NCI-H226 (cell line): ENCODE measurements around the gene CDKL1.

Experiments
- DNase-seq: peaks from one replicate; pipeline ENCODE4 v3.0.0-alpha.2; 2015

The CDKL1 gene

GRCh38 chr14:50355692-50356091 is 41.0 kb downstream of the CDKL1 start:
- no peak for DNase-seq

- DNase-seq: no peak
Observed at GRCh38 chr14:50354527-50354926, 42.2 kb downstream of the CDKL1 start.

GRCh38 chr14:50353126-50353525 is 43.6 kb downstream of the CDKL1 start:
- DNase-seq: no peak

- DNase-seq: no peak
Observed at GRCh38 chr14:50352584-50352983, 44.1 kb downstream of the CDKL1 start.

- DNase-seq: peak; percentile 28
Observed at GRCh38 chr14:50350975-50351374, 45.7 kb downstream of the CDKL1 start.

GRCh38 chr14:50348933-50349332 is 47.7 kb downstream of the CDKL1 start:
- DNase-seq: no peak

GRCh38 chr14:50347521-50347920 is 49.2 kb downstream of the CDKL1 start:
- DNase-seq: peak; percentile 75

- no peak for DNase-seq
Observed at GRCh38 chr14:50345846-50346422, 50.7 kb downstream of the CDKL1 start.

GRCh38 chr14:50344876-50345563 is 51.7 kb downstream of the CDKL1 start:
- DNase-seq: no peak

GRCh38 chr14:50344116-50344775 is 52.4 kb downstream of the CDKL1 start:
- DNase-seq: peak; percentile 62

GRCh38 chr14:50343434-50343833 is 53.2 kb downstream of the CDKL1 start:
- no peak for DNase-seq

GRCh38 chr14:50342221-50343078 is 54.2 kb downstream of the CDKL1 start:
- DNase-seq: peak; percentile 57

- DNase-seq: no peak
Observed at GRCh38 chr14:50340963-50341362, 55.7 kb downstream of the CDKL1 start.

GRCh38 chr14:50340045-50340444 is 56.6 kb downstream of the CDKL1 start:
- no peak for DNase-seq

- no peak for DNase-seq
Observed at GRCh38 chr14:50339178-50339804, 57.4 kb downstream of the CDKL1 start.

- DNase-seq: no peak
Observed at GRCh38 chr14:50338587-50338986, 58.1 kb downstream of the CDKL1 start.

- DNase-seq: no peak
Observed at GRCh38 chr14:50335989-50336824, 60.5 kb downstream of the CDKL1 start.

GRCh38 chr14:50335389-50335788 is 61.3 kb downstream of the CDKL1 start:
- no peak for DNase-seq

- DNase-seq: no peak
Observed at GRCh38 chr14:50334211-50334610, 62.5 kb downstream of the CDKL1 start.

- DNase-seq: peak; percentile 93
Observed at GRCh38 chr14:50333014-50333509, 63.6 kb downstream of the CDKL1 start.

- no peak for DNase-seq
Observed at GRCh38 chr14:50331596-50331995, 65.1 kb downstream of the CDKL1 start.
